NCI-H128 (cell line): ENCODE data around the gene RPS6KC1.
"Not testable (repeated sequence)": the region's sequence is repeated elsewhere in the genome, so short reads cannot be mapped to it uniquely, and the experiment has no call there.

Source experiments
- DNase-seq: peaks from one replicate; lab custom pipeline; 2025; ENCODE audit not compliant: unreplicated experiment; lab: John Stamatoyannopoulos, UW

Gene RPS6KC1

GRCh38 chr1:213103377-213104306, 52.6 kb downstream of the RPS6KC1 start:
- DNase-seq, result no peak

GRCh38 chr1:213104604-213105003, 53.6 kb downstream of the RPS6KC1 start:
- no peak for DNase-seq

- no peak for DNase-seq
These were observed 55.3 kb downstream of the RPS6KC1 start for GRCh38 chr1:213106298-213106697.

- no peak for DNase-seq
These were observed 56.6 kb downstream of the RPS6KC1 start for GRCh38 chr1:213107613-213108012.

- DNase-seq, result no peak
These were observed 59.6 kb downstream of the RPS6KC1 start for GRCh38 chr1:213110349-213111300.

GRCh38 chr1:213111502-213111901, 60.5 kb downstream of the RPS6KC1 start:
- no peak for DNase-seq

- DNase-seq, result not testable (repeated sequence)
These were observed 61.7 kb downstream of the RPS6KC1 start for GRCh38 chr1:213112723-213113122.

- DNase-seq, result not testable (repeated sequence)
These were observed 66.7 kb downstream of the RPS6KC1 start for GRCh38 chr1:213117699-213118180.

- no peak for DNase-seq
These were observed 68.8 kb downstream of the RPS6KC1 start for GRCh38 chr1:213119794-213120193.

- DNase-seq, result no peak
These were observed 69.3 kb downstream of the RPS6KC1 start for GRCh38 chr1:213120386-213120785.

GRCh38 chr1:213120961-213121360, 69.9 kb downstream of the RPS6KC1 start:
- DNase-seq, result no peak

- DNase-seq, result peak; percentile 51
These were observed 71.5 kb downstream of the RPS6KC1 start for GRCh38 chr1:213122514-213122929.

GRCh38 chr1:213123087-213123486, 72.0 kb downstream of the RPS6KC1 start:
- DNase-seq, result no peak

- DNase-seq, result no peak
These were observed 72.5 kb downstream of the RPS6KC1 start for GRCh38 chr1:213123536-213123935.

GRCh38 chr1:213124590-213124989, 73.5 kb downstream of the RPS6KC1 start:
- no peak for DNase-seq

GRCh38 chr1:213125643-213126042, 74.6 kb downstream of the RPS6KC1 start:
- DNase-seq, result no peak

- DNase-seq, result no peak
These were observed 76.0 kb downstream of the RPS6KC1 start for GRCh38 chr1:213127074-213127473.

- no peak for DNase-seq
These were observed 81.0 kb downstream of the RPS6KC1 start for GRCh38 chr1:213131851-213132655.

- DNase-seq, result no peak
These were observed 84.5 kb downstream of the RPS6KC1 start for GRCh38 chr1:213135572-213135971.

GRCh38 chr1:213136190-213136917, 85.3 kb downstream of the RPS6KC1 start:
- no peak for DNase-seq
